Activated CD8-positive, alpha-beta T cell treated with anti-CD3 and anti-CD28 coated beads for 36 hours (primary cell): ENCODE data around the gene DNAJC8. TPM values are rescaled to one million over a fixed set of nuclear protein-coding genes. Genes with fewer than 3 reads are reported as not detected.

Experiments
- ATAC-seq: fragments of 200-7000 bp; cut with Tn5 transposase; one replicate; pipeline ENCODE4 v1.10.0; 2021; ENCODE audit warnings: mild to moderate bottlenecking, moderate library complexity
- CTCF ChIA-PET: fragments of 350-600 bp; sonication (Branson Sonifier 250); formaldehyde crosslinking; loops from one replicate; lab custom pipeline; 2021; ENCODE audit warnings: antibody characterized with exemption; lab: Charles Lee
- POLR2A ChIA-PET: fragments of 350-600 bp; sonication (Branson Sonifier 250); formaldehyde crosslinking; loops from one replicate; lab custom pipeline; 2021; ENCODE audit warnings: antibody characterized with exemption; lab: Charles Lee
- DNase-seq: peaks from one replicate; pipeline ENCODE4 v3.0.0-alpha.2; 2020
- H3K27ac Mint-ChIP-seq: one replicate; pipeline ENCODE4 v1.8.0; 2021; ENCODE audit warnings: mild to moderate bottlenecking, mixed read lengths
- H3K27me3 Mint-ChIP-seq: one replicate; pipeline ENCODE4 v1.8.0; 2021; ENCODE audit warnings: mixed read lengths
- H3K36me3 Mint-ChIP-seq: one replicate; pipeline ENCODE4 v1.8.0; 2021; ENCODE audit warnings: low read depth, mixed read lengths
- H3K4me1 Mint-ChIP-seq: one replicate; pipeline ENCODE4 v1.8.0; 2021; ENCODE audit warnings: low read depth, mixed read lengths
- H3K4me3 Mint-ChIP-seq: one replicate; pipeline ENCODE4 v1.8.0; 2021; ENCODE audit warnings: mild to moderate bottlenecking, moderate library complexity, mixed read lengths
- H3K9me3 Mint-ChIP-seq: one replicate; pipeline ENCODE4 v1.8.0; 2021; ENCODE audit warnings: mixed read lengths
- CTCF ChIP-seq: fragments of 200-600 bp; IDR thresholded peaks from one replicate; pipeline ENCODE4 v1.8.0; 2022; ENCODE audit warnings: antibody characterized with exemption, mild to moderate bottlenecking
- intact Hi-C: fragments of 100-400 bp; cut with micrococcal nuclease; formaldehyde crosslinking; loops from one replicate; pipeline ENCODE4 v1.10.0; 2022
- total RNA-seq, 2 experiments: library from RNA; stranded (reverse); gene quantifications; one replicate each; pipeline ENCODE4 v1.2.3, GENCODE V29; 2021

Gene DNAJC8
- total RNA-seq, 2 experiments from 2014 or later = 103 to 105 TPM

DNA sequence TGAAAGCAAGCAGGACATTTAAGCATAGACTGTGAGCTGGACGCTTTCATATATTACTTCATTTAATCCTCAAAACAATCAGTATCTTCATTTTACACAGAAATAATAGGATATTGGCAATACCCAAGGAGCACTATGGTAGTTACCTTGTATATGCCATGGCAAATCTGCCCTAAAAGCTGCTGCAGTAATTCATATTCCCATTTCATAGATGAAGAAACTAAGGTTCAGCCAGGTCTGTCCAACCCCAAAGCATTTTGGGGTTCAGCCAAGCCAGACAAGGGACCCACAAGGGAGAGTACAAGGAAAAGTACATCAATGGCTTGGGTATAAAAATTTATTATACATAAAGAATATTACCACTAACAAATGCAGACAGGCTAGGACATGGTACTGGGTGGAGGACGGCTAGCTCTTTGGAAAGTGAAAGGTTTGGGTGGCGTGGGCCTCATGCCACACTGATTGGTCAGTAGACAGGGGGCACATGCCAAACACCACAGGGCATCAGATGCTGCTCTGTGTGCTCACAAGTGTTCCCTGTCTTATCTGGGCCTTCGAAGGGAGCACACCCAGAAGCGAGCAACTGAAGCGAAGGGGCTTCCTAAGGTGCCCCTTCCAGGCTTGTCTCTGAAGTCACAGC, 32.5 kb downstream of the DNAJC8 start:
- ATAC-seq = no peak
- POLR2A ChIA-PET = interaction anchor here (0.7 to 1.6 kb wide), 8 partner anchors 13 to 308 kb away, joined by 3 to 11 read pairs (median 4); partner anchors contain the start of gene EYA3
- peak overlapping the region; percentile 23 for H3K4me3 Mint-ChIP-seq
- peaks cover 43% of the 10 kb centered on the region for H3K4me1 Mint-ChIP-seq
- H3K27ac Mint-ChIP-seq = peak overlapping the region; percentile 97
- TF ChIP-seq CTCF = no peak
- peaks cover 65% of the 10 kb centered on the region for H3K36me3 Mint-ChIP-seq
- intact Hi-C loops = loop anchor here (1.0 kb wide), 1 partner anchor 31 kb away; no protein-coding TSS in a partner anchor
- H3K27me3 Mint-ChIP-seq = no peaks in the 10 kb centered on the region
- DNase-seq = no peak
- CTCF ChIA-PET = interaction anchor here (0.6 to 3.3 kb wide), 4 partner anchors 9 to 113 kb away, joined by 3 to 12 read pairs (median 9); partner anchors contain the start of gene EYA3
- peaks cover 11% of the 10 kb centered on the region for H3K9me3 Mint-ChIP-seq

- Mint-ChIP-seq H3K36me3 (peaks cover 63% of the 10 kb centered on the region), H3K27ac (peak overlapping the region; percentile 97), H3K4me3 (peak overlapping the region; percentile 38), H3K27me3 (no peaks in the 10 kb centered on the region), H3K4me1 (peaks cover 43% of the 10 kb centered on the region), H3K9me3 (peaks cover 11% of the 10 kb centered on the region)
- ChIA-PET POLR2A (interaction anchor here (0.7 to 1.6 kb wide), 10 partner anchors 13 to 308 kb away, joined by 3 to 11 read pairs (median 4); partner anchors contain the start of gene EYA3), CTCF (interaction anchor here (0.6 to 3.3 kb wide), 4 partner anchors 9 to 112 kb away, joined by 3 to 12 read pairs (median 9); partner anchors contain the start of gene EYA3)
- intact Hi-C loops = loop anchor here (1.0 kb wide), 1 partner anchor 30 kb away; no protein-coding TSS in a partner anchor
- DNase-seq = peak; percentile 92
- ATAC-seq = peak; percentile 88
- TF ChIP-seq CTCF = no peak
These were observed 33.2 kb downstream of the DNAJC8 start for GRCh38 chr1:28199328-28200233.

- Mint-ChIP-seq H3K4me3 (no peak overlapping the region), H3K9me3 (peaks cover 11% of the 10 kb centered on the region), H3K4me1 (peaks cover 43% of the 10 kb centered on the region), H3K27ac (peak overlapping the region; percentile 72), H3K27me3 (no peaks in the 10 kb centered on the region), H3K36me3 (peaks cover 56% of the 10 kb centered on the region)
- ChIA-PET CTCF (interaction anchor here (3.3 kb wide), 1 partner anchor 110 kb away, joined by 11 read pairs; the partner anchor contains the start of gene EYA3), POLR2A (interaction anchor here (1.3 to 2.2 kb wide), 3 partner anchors 14 to 54 kb away, joined by 4 to 6 read pairs (median 6); no protein-coding TSS in a partner anchor)
- ATAC-seq (no peak), DNase-seq (no peak)
- no peak for TF ChIP-seq CTCF
- intact Hi-C loops = no loop called here
These were observed 35.0 kb downstream of the DNAJC8 start for GRCh38 chr1:28197682-28198415.

DNA sequence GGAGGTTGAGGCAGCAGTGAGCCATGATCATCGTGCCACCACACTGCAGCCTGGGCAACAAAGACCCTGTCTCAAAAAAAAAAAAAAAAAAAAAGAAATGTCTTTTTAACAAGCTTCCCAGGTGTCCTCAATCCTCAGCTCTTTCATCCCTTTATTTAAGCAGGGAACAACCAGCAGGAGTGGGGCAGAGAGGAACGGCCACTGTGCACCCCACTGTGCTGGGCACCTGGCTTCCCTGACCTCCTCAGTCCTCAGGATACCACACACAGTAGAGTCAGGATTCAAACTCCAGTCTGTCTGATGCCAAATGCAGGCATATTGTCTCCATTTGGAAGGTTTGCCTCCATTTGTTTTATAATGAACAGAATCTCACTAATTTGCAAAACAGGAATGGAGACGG, 36.5 kb downstream of the DNAJC8 start:
- H3K27ac Mint-ChIP-seq = no peak overlapping the region
- peaks cover 42% of the 10 kb centered on the region for H3K4me1 Mint-ChIP-seq
- intact Hi-C loops = no loop called here
- no peak overlapping the region for H3K4me3 Mint-ChIP-seq
- ChIA-PET POLR2A (interaction anchor here (0.6 to 2.2 kb wide), 5 partner anchors 9 to 424 kb away, joined by 3 to 6 read pairs (median 6); partner anchors contain the start of gene STX12), CTCF (interaction anchor here (0.7 to 1.7 kb wide), 3 partner anchors 24 to 209 kb away, joined by 3 to 6 read pairs (median 5); no protein-coding TSS in a partner anchor)
- H3K27me3 Mint-ChIP-seq = no peaks in the 10 kb centered on the region
- H3K9me3 Mint-ChIP-seq = peaks cover 11% of the 10 kb centered on the region
- H3K36me3 Mint-ChIP-seq = peaks cover 51% of the 10 kb centered on the region
- no peak for TF ChIP-seq CTCF
- ATAC-seq = no peak
- DNase-seq = no peak
